ENCODE results near the gene ERBB2. TPM values are rescaled to one million over a fixed set of nuclear protein-coding genes. Genes with fewer than 3 reads are reported as not detected.

Gene ERBB2
- total and polyA plus RNA-seq, 2 donors from 2014 or later, result 76.5 to 186 TPM

DNA sequence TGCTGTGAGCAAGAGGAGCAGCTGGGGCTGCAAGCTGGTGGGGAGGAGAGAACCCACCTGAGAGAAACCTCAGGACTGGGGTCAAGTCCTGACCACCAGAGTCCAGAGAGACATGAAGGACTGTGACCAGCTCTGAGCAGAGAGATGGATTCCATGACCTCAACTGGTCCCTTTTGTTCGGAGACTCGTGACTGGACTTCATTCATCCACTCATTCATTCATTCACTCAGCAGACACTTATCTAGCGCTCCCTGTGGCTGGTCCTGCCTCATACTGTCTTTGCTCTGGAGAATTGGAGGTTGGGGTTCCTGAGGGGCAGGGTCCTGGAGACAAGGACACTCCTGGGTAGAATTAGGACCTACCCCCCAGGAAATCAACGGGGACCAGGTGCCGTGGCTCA is 4.0 kb downstream of the ERBB2 start:
- H3K27me3 ChIP-seq (ENCODE audit: control insufficient read depth, insufficient read depth, low read length), result no peaks in the 10 kb centered on the region
- H3K9ac ChIP-seq (ENCODE audit: low read length in 3 of 3), result peak overlapping the region in 2 of 3 donors; percentile 5 to 31
- no peaks in the 10 kb centered on the region for H3K9me3 ChIP-seq (ENCODE audit: control insufficient read depth in 2 of 3, insufficient read depth in 1 of 3, low read length in 3 of 3)
- peak overlapping the region in 1 of 3 donors; percentile 30 for H3K4me3 ChIP-seq (ENCODE audit: low read length in 3 of 3)
- peak overlapping the region; percentile 59 to 80 for H3K27ac ChIP-seq (ENCODE audit: low read depth in 2 of 2, low read length in 2 of 2)
- H3K4me1 ChIP-seq (ENCODE audit: control insufficient read depth in 2 of 3, insufficient read depth in 2 of 3, low read depth in 1 of 3, low read length in 3 of 3), result peaks cover 0 to 66% (median 41%) of the 10 kb centered on the region in 3 donors
- FAIRE-seq (no peak), DNase-seq (no peak)
- TF ChIP-seq, protein P1, sequence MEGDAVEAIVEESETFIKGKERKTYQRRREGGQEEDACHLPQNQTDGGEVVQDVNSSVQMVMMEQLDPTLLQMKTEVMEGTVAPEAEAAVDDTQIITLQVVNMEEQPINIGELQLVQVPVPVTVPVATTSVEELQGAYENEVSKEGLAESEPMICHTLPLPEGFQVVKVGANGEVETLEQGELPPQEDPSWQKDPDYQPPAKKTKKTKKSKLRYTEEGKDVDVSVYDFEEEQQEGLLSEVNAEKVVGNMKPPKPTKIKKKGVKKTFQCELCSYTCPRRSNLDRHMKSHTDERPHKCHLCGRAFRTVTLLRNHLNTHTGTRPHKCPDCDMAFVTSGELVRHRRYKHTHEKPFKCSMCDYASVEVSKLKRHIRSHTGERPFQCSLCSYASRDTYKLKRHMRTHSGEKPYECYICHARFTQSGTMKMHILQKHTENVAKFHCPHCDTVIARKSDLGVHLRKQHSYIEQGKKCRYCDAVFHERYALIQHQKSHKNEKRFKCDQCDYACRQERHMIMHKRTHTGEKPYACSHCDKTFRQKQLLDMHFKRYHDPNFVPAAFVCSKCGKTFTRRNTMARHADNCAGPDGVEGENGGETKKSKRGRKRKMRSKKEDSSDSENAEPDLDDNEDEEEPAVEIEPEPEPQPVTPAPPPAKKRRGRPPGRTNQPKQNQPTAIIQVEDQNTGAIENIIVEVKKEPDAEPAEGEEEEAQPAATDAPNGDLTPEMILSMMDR (IDR thresholded peaks at IDR 0.05; ENCODE audit: borderline replicate concordance, extremely low read depth, insufficient read depth), result no peak
- intact Hi-C loops (cut with DNase I), result no loop called here
- peaks cover 2 to 20% (median 11%) of the 10 kb centered on the region in 3 donors for H3K36me3 ChIP-seq (ENCODE audit: control insufficient read depth in 2 of 3, insufficient read depth in 3 of 3, low read length in 3 of 3)

GRCh38 chr17:39704821-39705551 is 5.1 kb downstream of the ERBB2 start:
- H3K27ac ChIP-seq (ENCODE audit: low read depth in 2 of 2, low read length in 2 of 2), result peak overlapping the region; percentile 90 to 93
- TF ChIP-seq, protein P1 (IDR thresholded peaks at IDR 0.05; ENCODE audit: borderline replicate concordance, extremely low read depth, insufficient read depth), result no peak
- DNase-seq, result no peak
- H3K4me1 ChIP-seq (ENCODE audit: control insufficient read depth in 2 of 3, insufficient read depth in 2 of 3, low read depth in 1 of 3, low read length in 3 of 3), result peaks cover 0 to 61% (median 36%) of the 10 kb centered on the region in 3 donors
- peak overlapping the region in 2 of 3 donors; percentile 51 to 85 for H3K9ac ChIP-seq (ENCODE audit: low read length in 3 of 3)
- peaks cover 2 to 29% (median 18%) of the 10 kb centered on the region in 3 donors for H3K36me3 ChIP-seq (ENCODE audit: control insufficient read depth in 2 of 3, insufficient read depth in 3 of 3, low read length in 3 of 3)
- FAIRE-seq, result no peak
- peak overlapping the region in 1 of 3 donors; percentile 33 for H3K4me3 ChIP-seq (ENCODE audit: low read length in 3 of 3)
- intact Hi-C loops (cut with DNase I), result no loop called here
- H3K27me3 ChIP-seq (ENCODE audit: control insufficient read depth, insufficient read depth, low read length), result no peaks in the 10 kb centered on the region
- H3K9me3 ChIP-seq (ENCODE audit: control insufficient read depth in 2 of 3, insufficient read depth in 1 of 3, low read length in 3 of 3), result no peaks in the 10 kb centered on the region

DNA sequence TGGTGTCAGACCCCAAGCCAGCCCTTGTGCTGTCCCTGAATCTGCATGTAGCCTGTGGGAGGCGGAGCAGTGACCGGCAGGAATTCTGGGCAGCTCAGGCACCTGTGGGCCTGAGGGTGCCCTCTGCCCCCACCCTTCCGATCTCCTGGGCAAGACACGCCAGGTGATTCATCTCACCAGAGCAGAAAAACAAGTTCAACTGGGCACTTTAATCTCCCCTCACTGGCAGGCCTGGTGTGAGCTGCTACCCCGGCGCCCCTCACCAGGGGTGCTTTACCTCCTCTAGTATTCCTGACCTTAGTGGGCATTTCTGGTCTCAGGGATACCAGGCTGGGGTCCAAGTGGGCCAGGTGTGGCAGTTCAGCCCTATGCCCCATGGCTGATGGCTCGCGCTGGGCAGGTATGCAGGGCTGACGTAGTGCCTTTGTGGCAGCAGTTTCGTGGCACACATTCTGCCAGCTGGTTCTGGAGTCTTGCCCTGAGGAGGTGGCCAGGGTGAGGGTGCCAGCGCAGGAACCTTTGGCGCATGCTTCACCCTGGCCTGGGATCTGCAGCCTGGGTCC is 6.0 kb downstream of the ERBB2 start:
- H3K27me3 ChIP-seq (ENCODE audit: control insufficient read depth, insufficient read depth, low read length), result no peaks in the 10 kb centered on the region
- TF ChIP-seq, protein P1 (IDR thresholded peaks at IDR 0.05; ENCODE audit: borderline replicate concordance, extremely low read depth, insufficient read depth), result peak; percentile 3
- no peaks in the 10 kb centered on the region for H3K9me3 ChIP-seq (ENCODE audit: control insufficient read depth in 2 of 3, insufficient read depth in 1 of 3, low read length in 3 of 3)
- H3K4me3 ChIP-seq (ENCODE audit: low read length in 3 of 3), result peak overlapping the region in 1 of 3 donors; percentile 17
- FAIRE-seq (no peak), DNase-seq (peak; percentile 58 to 94 (median 76))
- peak overlapping the region in 1 of 3 donors; percentile 85 for H3K9ac ChIP-seq (ENCODE audit: low read length in 3 of 3)
- peak overlapping the region; percentile 90 to 93 for H3K27ac ChIP-seq (ENCODE audit: low read depth in 2 of 2, low read length in 2 of 2)
- peaks cover 2 to 38% (median 26%) of the 10 kb centered on the region in 3 donors for H3K36me3 ChIP-seq (ENCODE audit: control insufficient read depth in 2 of 3, insufficient read depth in 3 of 3, low read length in 3 of 3)
- intact Hi-C loops (cut with DNase I), result no loop called here
- H3K4me1 ChIP-seq (ENCODE audit: control insufficient read depth in 2 of 3, insufficient read depth in 2 of 3, low read depth in 1 of 3, low read length in 3 of 3), result peaks cover 0 to 61% (median 36%) of the 10 kb centered on the region in 3 donors

All from kidney (tissue), 14 donors.